HCT116 (cell line): ENCODE results near the gene DOCK3. TPM values are rescaled to one million over a fixed set of nuclear protein-coding genes. Genes with fewer than 3 reads are reported as not detected.

ENCODE experiments used
- ATAC-seq: fragments of 200-7000 bp; cut with Tn5 transposase; 2 replicates; pipeline ENCODE4 v1.9.1; 2020; ENCODE audit warnings: mild to moderate bottlenecking, moderate library complexity
- BruUV-seq: library from RNA; stranded (reverse); fragments of 400-500 nt; replicated peaks from 2 replicates; lab custom pipeline; 2021; lab: Mats Ljungman, UMichigan
- CTCF ChIA-PET: fragments of 300-600 bp; sonication (Branson Sonifier 250); formaldehyde crosslinking; loops from one replicate; lab custom pipeline; 2021; ENCODE audit warnings: antibody characterized with exemption; lab: Charles Lee
- POLR2A ChIA-PET: fragments of 300-600, 350-600 bp; sonication (Branson Sonifier 250); formaldehyde crosslinking; loops from one replicate; lab custom pipeline; 2021; ENCODE audit warnings: antibody characterized with exemption; lab: Charles Lee
- RAD21 ChIA-PET, 2 experiments: fragments of 300-600 bp; sonication (Branson Sonifier 250); formaldehyde crosslinking; loops; one replicate each; lab custom pipeline; 2023; ENCODE audit warnings: low total read pairs in 2 of 2; ENCODE audit not compliant: uncharacterized antibody in 2 of 2, unreplicated experiment in 2 of 2, low non-redundant PET in 1 of 2; lab: Charles Lee
- DNase-seq: peaks from one replicate; pipeline ENCODE4 v3.0.0-alpha.2; 2010; ENCODE audit warnings: low read depth, low spot score
- H2AFZ ChIP-seq: fragments of 200-600 bp; shearing (Covaris generic), sonication (generic); 2 replicates; pipeline ENCODE4 v1.6.1; 2017; ENCODE audit warnings: low read depth, mixed run types, mixed read lengths, antibody characterized with exemption, low read length; ENCODE audit not compliant: poor library complexity, severe bottlenecking
- H3K27ac ChIP-seq: 2 replicates; pipeline ENCODE4 v1.5.1; 2012; ENCODE audit warnings: low read depth, low read length
- H3K27me3 ChIP-seq: fragments of 200-600 bp; sonication (generic); 2 replicates; pipeline ENCODE4 v1.6.1; 2016; ENCODE audit warnings: mixed run types, low read length, mixed read lengths; ENCODE audit not compliant: insufficient read depth
- H3K36me3 ChIP-seq, 2 experiments: fragments of 200-500 bp in 1 of 2; fragments of 200-600 bp in 1 of 2; sonication (Bioruptor generic) in 1 of 2; sonication (generic) in 1 of 2; 2 replicates each; pipeline versions ENCODE4 v1.5.1 to v1.6.1; 2014 to 2016; ENCODE audit warnings: low read length in 2 of 2, inconsistent platforms in 1 of 2, mixed read lengths in 1 of 2, mixed run types in 1 of 2; ENCODE audit not compliant: insufficient read depth in 2 of 2, control insufficient read depth in 1 of 2
- H3K4me1 ChIP-seq, 2 experiments: fragments of 200-600 bp in 1 of 2; sonication (generic) in 1 of 2; 2 replicates each; pipeline versions ENCODE4 v1.5.1 to v1.6.1; 2012 to 2017; ENCODE audit warnings: low read length in 2 of 2, inconsistent platforms in 1 of 2, mild to moderate bottlenecking in 1 of 2, mixed read lengths in 1 of 2, mixed run types in 1 of 2, moderate library complexity in 1 of 2; ENCODE audit not compliant: insufficient read depth in 2 of 2, control insufficient read depth in 1 of 2
- H3K4me2 ChIP-seq: fragments of 200-600 bp; sonication (generic); 2 replicates; pipeline ENCODE4 v1.6.1; 2017; ENCODE audit warnings: mixed run types, low read length, mixed read lengths
- H3K4me3 ChIP-seq, 2 experiments: fragments of 200-600 bp in 1 of 2; sonication (generic) in 1 of 2; replicated peaks in 1 of 2; 2 replicates each; pipeline ENCODE4 v1.5.1; 2011 to 2016; ENCODE audit warnings: low read length in 2 of 2, control low read depth in 1 of 2, low read depth in 1 of 2, mild to moderate bottlenecking in 1 of 2, mixed read lengths in 1 of 2, mixed run types in 1 of 2
- H3K79me2 ChIP-seq: fragments of 200-600 bp; sonication (generic); 2 replicates; pipeline ENCODE4 v1.6.1; 2017; ENCODE audit warnings: mild to moderate bottlenecking, mixed run types, low read length, moderate library complexity, mixed read lengths; ENCODE audit not compliant: insufficient read depth
- H3K9ac ChIP-seq: fragments of 200-600 bp; sonication (generic); 2 replicates; pipeline ENCODE4 v1.6.1; 2016; ENCODE audit warnings: low read length, mixed read lengths
- H3K9me2 ChIP-seq: fragments of 200-600 bp; sonication (generic), shearing (Covaris generic); 2 replicates; pipeline ENCODE4 v1.6.1; 2017; ENCODE audit warnings: mixed run types, mild to moderate bottlenecking, moderate library complexity; ENCODE audit not compliant: insufficient read depth
- H3K9me3 ChIP-seq, 2 experiments: fragments of 200-500 bp in 1 of 2; fragments of 200-600 bp in 1 of 2; sonication (Bioruptor generic) in 1 of 2; sonication (generic) in 1 of 2; 2 replicates each; pipeline ENCODE4 v1.6.1; 2014 to 2017; ENCODE audit warnings: low read length in 2 of 2, mixed read lengths in 2 of 2, inconsistent platforms in 1 of 2, low read depth in 1 of 2, mild to moderate bottlenecking in 1 of 2, mixed run types in 1 of 2, moderate library complexity in 1 of 2; ENCODE audit not compliant: control insufficient read depth in 1 of 2, insufficient read depth in 1 of 2
- H4K20me1 ChIP-seq: fragments of 200-600 bp; sonication (generic), shearing (Covaris generic); 2 replicates; pipeline ENCODE4 v1.6.1; 2017; ENCODE audit warnings: mixed run types, mild to moderate bottlenecking, moderate library complexity; ENCODE audit not compliant: insufficient read depth
- FOSL1 ChIP-seq: IDR thresholded peaks from 2 replicates; pipeline ENCODE4 v1.6.1; 2012; ENCODE audit warnings: low read depth
- SIN3A ChIP-seq: IDR thresholded peaks from 2 replicates; pipeline ENCODE4 v1.6.1; 2012; ENCODE audit warnings: low read depth
- SRF ChIP-seq: IDR thresholded peaks from 2 replicates; pipeline ENCODE4 v1.6.1; 2012; ENCODE audit warnings: low read depth
- TCF7L2 ChIP-seq: IDR thresholded peaks from 2 replicates; pipeline ENCODE4 v1.7.0; 2011; ENCODE audit warnings: borderline replicate concordance, inconsistent platforms; ENCODE audit not compliant: insufficient read depth, insufficient read length; ENCODE audit errors: extremely low read depth
- ZFX ChIP-seq: fragments of 450-650 bp; IDR thresholded peaks from 2 replicates; pipeline ENCODE4 v1.6.1; 2017
- ZNF274 ChIP-seq: fragments of 200-500 bp; sonication (Bioruptor generic); IDR thresholded peaks from 2 replicates; pipeline ENCODE4 v1.6.1; 2014; ENCODE audit warnings: mild to moderate bottlenecking, low read depth, low read length, inconsistent platforms
- intact Hi-C: fragments of 100-400 bp; cut with micrococcal nuclease; formaldehyde crosslinking; loops from 2 replicates; pipeline ENCODE4 v1.10.0; 2022
- total RNA-seq: library from RNA; stranded (reverse); gene quantifications from one replicate; pipeline ENCODE4 v1.2.1, GENCODE V29; 2021; ENCODE audit not compliant: unreplicated experiment
- TF ChIP-seq, protein P1 (sequence below), 3 experiments: fragments of 200-600 bp in 1 of 3; sonication (generic) in 1 of 3; IDR thresholded peaks in 2 of 3; conservative IDR thresholded peaks in 1 of 3; 2 replicates each; pipeline ENCODE4 v1.5.1; 2012 to 2017; ENCODE audit warnings: low read depth in 2 of 3, low read length in 2 of 3, antibody characterized with exemption in 1 of 3, borderline replicate concordance in 1 of 3, control low read depth in 1 of 3, mild to moderate bottlenecking in 1 of 3, mixed read lengths in 1 of 3, mixed run types in 1 of 3, moderate library complexity in 1 of 3; ENCODE audit not compliant: insufficient read depth in 1 of 3
- TF ChIP-seq, protein P2 (sequence below): IDR thresholded peaks from 2 replicates; pipeline ENCODE4 v1.6.1; 2012
- TF ChIP-seq, protein P3 (sequence below): IDR thresholded peaks from 2 replicates; pipeline ENCODE4 v1.6.1; 2012; ENCODE audit warnings: low read depth
- TF ChIP-seq, protein P4 (sequence below): IDR thresholded peaks from 2 replicates; pipeline ENCODE4 v1.6.1; 2012

Gene DOCK3
- total RNA-seq, 1 experiment from 2014 or later = 4.2 TPM

DNA sequence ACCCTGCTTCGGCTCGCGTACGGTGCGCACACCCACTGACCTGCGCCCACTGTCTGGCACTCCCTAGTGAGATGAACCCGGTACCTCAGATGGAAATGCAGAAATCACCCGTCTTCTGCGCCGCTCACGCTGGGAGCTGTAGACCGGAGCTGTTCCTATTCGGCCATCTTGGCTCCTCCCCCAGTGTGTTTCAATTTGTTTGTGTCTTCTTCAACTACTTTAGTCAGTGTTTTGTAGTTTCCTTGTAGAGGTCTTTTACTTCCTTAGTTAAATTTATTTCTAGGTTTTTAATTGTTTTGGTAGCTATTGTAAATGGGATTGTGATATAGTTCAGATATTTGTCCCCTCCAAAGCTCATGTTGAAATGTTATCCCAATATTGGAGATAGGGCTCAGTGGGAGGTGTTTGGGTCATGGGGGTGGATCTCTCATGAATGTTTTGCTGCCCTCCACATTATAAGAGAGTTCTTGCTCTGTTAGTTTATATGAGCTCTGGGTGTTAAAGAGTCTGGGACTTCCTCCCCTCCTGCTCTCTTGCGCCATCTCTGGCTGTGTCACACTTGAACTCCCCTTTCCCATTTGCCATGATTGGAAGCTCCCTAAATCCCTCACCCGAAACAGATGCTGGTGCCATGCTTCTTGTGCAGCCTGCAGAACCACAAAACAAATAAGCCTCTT lies 304.4 kb downstream of the DOCK3 start:
- H3K4me3 ChIP-seq = no peak overlapping the region
- no peaks in the 10 kb centered on the region for H3K9me2 ChIP-seq
- DNase-seq (no peak), ATAC-seq (0 out of 2 replicates have a peak, but pooled peaks have one; percentile 49)
- ChIA-PET POLR2A (no interaction called here), CTCF (interaction anchor here (0.6 to 2.5 kb wide), 6 partner anchors 8 to 549 kb away, joined by 3 to 11 read pairs (median 4); no protein-coding TSS in a partner anchor), RAD21 (no interaction called here)
- intact Hi-C loops = no loop called here
- no peaks in the 10 kb centered on the region for H3K9me3 ChIP-seq
- no peaks in the 10 kb centered on the region for H4K20me1 ChIP-seq
- H3K4me1 ChIP-seq = no peaks in the 10 kb centered on the region; a peak in 1 of 4 replicates
- no peaks in the 10 kb centered on the region for H3K27me3 ChIP-seq
- BruUV-seq = no TSS peak
- H3K9ac ChIP-seq = no peak overlapping the region
- TF ChIP-seq SIN3A = no peak
- TF ChIP-seq, protein P1, sequence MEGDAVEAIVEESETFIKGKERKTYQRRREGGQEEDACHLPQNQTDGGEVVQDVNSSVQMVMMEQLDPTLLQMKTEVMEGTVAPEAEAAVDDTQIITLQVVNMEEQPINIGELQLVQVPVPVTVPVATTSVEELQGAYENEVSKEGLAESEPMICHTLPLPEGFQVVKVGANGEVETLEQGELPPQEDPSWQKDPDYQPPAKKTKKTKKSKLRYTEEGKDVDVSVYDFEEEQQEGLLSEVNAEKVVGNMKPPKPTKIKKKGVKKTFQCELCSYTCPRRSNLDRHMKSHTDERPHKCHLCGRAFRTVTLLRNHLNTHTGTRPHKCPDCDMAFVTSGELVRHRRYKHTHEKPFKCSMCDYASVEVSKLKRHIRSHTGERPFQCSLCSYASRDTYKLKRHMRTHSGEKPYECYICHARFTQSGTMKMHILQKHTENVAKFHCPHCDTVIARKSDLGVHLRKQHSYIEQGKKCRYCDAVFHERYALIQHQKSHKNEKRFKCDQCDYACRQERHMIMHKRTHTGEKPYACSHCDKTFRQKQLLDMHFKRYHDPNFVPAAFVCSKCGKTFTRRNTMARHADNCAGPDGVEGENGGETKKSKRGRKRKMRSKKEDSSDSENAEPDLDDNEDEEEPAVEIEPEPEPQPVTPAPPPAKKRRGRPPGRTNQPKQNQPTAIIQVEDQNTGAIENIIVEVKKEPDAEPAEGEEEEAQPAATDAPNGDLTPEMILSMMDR (IDR thresholded peaks at IDR 0.05 in 2 of 3, conservative IDR thresholded peaks at IDR 0.05 in 1 of 3; ENCODE audit: borderline replicate concordance in 1 of 3, insufficient read depth in 1 of 3, low read depth in 2 of 3, low read length in 2 of 3) = peak in 2 of 3 experiments; percentile 41 to 51; a peak in 4 of 6 replicates
- no peaks in the 10 kb centered on the region for H3K36me3 ChIP-seq
- no peak overlapping the region for H2AFZ ChIP-seq
- no peaks in the 10 kb centered on the region for H3K79me2 ChIP-seq
- no peak overlapping the region for H3K27ac ChIP-seq
- no peak overlapping the region for H3K4me2 ChIP-seq

DNA sequence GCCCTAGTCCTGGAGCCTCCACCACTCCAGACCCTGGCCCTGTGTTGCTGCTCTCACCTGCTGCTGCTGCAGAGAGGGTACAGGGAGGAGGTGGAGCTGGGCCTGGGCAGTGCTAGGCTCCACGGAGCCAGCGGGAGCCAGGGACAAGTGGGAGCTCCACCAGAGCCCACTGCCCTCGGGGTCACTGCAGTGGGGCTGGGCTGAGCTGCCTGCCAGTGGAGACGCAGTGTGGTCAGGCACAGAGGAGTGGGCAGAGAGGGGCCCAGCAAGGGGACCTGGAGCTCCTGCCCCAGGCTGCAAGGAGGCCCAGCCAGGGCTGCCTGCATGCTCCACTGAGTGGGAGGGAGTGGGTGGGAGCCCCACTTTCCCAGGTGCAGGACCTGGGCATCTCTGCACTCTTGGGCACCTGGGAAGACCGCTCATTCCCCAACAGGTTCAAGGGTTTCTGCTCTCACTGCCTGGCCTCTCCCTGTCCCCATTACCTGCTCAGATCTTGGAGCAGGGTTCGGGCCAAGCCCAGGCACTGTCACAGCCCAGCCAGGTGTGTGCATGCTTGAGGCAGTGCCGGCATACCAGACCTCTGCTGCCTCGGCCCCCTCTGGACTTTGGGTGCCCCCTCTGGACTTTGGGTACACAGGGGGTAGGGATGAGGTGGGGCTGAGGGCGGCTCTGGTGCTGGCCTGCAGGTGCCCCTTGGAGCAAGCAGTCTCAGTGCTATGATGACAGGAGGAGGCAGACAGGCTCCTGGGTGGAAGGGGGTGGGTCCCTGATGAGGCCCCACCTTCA lies 308.0 kb downstream of the DOCK3 start:
- H2AFZ ChIP-seq = no peak overlapping the region
- no peak overlapping the region for H3K4me2 ChIP-seq
- no peaks in the 10 kb centered on the region for H4K20me1 ChIP-seq
- intact Hi-C loops = no loop called here
- no peaks in the 10 kb centered on the region for H3K79me2 ChIP-seq
- ChIA-PET RAD21 (no interaction called here), CTCF (no interaction called here), POLR2A (no interaction called here)
- no peak overlapping the region for H3K4me3 ChIP-seq
- no peaks in the 10 kb centered on the region for H3K27me3 ChIP-seq
- no peak overlapping the region for H3K9ac ChIP-seq
- H3K27ac ChIP-seq = no peak overlapping the region
- H3K4me1 ChIP-seq = no peaks in the 10 kb centered on the region; a peak in 1 of 4 replicates
- BruUV-seq = no TSS peak
- no peaks in the 10 kb centered on the region for H3K36me3 ChIP-seq
- DNase-seq = no peak
- no peaks in the 10 kb centered on the region for H3K9me3 ChIP-seq
- no peak for ATAC-seq
- H3K9me2 ChIP-seq = no peaks in the 10 kb centered on the region
- TF ChIP-seq TCF7L2 = no peak
- no peak for TF ChIP-seq FOSL1
- TF ChIP-seq SIN3A = no peak
- TF ChIP-seq, protein P2, sequence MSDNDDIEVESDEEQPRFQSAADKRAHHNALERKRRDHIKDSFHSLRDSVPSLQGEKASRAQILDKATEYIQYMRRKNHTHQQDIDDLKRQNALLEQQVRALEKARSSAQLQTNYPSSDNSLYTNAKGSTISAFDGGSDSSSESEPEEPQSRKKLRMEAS = no peak
- TF ChIP-seq, protein P3, sequence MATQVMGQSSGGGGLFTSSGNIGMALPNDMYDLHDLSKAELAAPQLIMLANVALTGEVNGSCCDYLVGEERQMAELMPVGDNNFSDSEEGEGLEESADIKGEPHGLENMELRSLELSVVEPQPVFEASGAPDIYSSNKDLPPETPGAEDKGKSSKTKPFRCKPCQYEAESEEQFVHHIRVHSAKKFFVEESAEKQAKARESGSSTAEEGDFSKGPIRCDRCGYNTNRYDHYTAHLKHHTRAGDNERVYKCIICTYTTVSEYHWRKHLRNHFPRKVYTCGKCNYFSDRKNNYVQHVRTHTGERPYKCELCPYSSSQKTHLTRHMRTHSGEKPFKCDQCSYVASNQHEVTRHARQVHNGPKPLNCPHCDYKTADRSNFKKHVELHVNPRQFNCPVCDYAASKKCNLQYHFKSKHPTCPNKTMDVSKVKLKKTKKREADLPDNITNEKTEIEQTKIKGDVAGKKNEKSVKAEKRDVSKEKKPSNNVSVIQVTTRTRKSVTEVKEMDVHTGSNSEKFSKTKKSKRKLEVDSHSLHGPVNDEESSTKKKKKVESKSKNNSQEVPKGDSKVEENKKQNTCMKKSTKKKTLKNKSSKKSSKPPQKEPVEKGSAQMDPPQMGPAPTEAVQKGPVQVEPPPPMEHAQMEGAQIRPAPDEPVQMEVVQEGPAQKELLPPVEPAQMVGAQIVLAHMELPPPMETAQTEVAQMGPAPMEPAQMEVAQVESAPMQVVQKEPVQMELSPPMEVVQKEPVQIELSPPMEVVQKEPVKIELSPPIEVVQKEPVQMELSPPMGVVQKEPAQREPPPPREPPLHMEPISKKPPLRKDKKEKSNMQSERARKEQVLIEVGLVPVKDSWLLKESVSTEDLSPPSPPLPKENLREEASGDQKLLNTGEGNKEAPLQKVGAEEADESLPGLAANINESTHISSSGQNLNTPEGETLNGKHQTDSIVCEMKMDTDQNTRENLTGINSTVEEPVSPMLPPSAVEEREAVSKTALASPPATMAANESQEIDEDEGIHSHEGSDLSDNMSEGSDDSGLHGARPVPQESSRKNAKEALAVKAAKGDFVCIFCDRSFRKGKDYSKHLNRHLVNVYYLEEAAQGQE = no peak
- TF ChIP-seq ZNF274 = no peak
- no peak for TF ChIP-seq SRF
- TF ChIP-seq ZFX = no peak
- TF ChIP-seq, protein P4, sequence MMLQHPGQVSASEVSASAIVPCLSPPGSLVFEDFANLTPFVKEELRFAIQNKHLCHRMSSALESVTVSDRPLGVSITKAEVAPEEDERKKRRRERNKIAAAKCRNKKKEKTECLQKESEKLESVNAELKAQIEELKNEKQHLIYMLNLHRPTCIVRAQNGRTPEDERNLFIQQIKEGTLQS = no peak
